Stimulated activated CD8-positive, alpha-beta memory T cell treated with anti-CD3 and anti-CD28 coated beads, Interleukin-2, amount 100 ng/mL, for 1 hour (primary cell): ENCODE data around the gene UBR4.
"Not testable (repeated sequence)": the region's sequence is repeated elsewhere in the genome, so short reads cannot be mapped to it uniquely, and the experiment has no call there.

Source experiments
- DNase-seq, 2 donors: peaks; one replicate each; pipeline ENCODE4 v3.0.0-alpha.2; 2020; ENCODE audit warnings: low read depth in 2 of 2

UBR4 gene

GRCh38 chr1:19209990-19210771 is at the start of gene UBR4:
Gene UBR4 (minus strand): TSS chr1:19210266. CDS start chr1:19210248, 18 bp downstream.
- peak; percentile 95 to 96 for DNase-seq

- DNase-seq = no peak
These were observed 48.3 kb upstream of the UBR4 start for GRCh38 chr1:19258353-19258752.

DNA sequence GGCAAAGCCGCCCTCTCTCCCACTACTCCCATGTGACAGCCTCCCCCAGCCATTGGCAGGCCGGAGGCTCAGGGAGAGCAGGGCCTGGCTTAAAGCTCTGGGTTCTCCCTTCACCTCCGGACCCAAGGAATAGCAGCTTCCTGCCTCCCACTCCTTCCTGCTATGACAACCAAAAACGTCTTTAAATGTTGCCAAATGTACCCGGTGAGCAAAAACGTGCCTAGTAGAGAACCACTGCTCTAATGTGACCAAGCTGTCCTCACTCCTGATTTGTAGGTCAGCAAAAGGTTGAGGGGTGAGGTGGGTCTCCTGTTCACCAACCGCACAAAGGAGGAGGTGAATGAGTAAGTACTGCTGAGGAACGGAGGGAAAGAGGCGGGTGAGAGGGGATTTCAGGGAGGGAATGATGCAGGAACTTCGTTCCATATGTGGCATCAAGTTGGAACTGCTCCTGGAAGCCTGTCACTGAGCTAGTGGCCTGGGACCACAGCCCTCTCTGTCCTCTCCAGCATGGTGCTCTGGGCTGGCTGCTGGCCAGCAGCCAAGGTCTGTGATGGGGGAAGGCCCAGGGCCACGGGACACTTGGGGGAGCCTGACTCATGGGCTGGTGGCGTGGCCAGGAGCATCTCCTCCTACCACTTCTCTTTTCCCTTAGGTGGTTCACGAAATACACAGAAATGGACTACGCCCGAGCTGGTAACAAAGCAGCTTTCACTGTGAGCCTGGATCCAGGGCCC is 47.3 kb upstream of the UBR4 start:
- no peak for DNase-seq

DNA sequence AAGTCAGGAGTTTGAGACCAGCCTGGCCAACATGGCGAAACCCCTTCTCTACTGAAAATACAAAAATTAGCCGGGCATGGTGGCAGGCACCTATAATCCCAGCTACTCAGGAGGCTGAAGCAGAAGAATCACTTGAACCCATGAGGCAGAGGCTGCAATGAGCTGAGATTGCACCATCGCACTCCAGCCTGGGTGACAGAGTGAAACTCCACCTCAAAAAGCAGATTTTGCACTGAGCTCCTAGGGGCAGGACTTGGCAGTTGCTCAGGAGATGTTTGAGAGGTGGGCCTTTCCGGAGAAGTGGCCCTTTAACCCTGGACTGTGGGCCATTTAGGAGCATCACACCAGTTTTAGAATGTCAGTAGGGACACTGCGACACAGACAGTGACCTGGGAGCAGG is 46.2 kb upstream of the UBR4 start:
- DNase-seq = not testable (repeated sequence)

DNA sequence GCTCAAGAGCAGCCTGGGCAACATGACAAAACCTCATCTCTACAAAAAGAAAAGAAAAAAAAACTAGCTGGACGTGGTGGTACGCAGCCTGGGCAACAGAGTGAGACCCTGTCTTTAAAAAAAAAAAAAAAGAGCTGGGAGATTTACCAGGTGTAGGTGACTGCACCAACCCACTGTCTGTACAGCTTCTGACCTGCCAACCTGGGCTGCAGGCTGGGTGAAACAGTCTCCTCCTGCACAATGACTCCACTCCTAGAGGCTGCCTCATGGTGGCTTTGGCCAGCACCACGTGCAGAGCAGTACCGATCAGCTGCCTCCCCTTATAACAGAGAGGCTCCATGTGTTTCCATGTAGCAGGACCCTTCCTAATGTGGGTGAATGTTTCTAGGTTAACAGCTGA is 45.2 kb upstream of the UBR4 start:
- no peak for DNase-seq

GRCh38 chr1:19254416-19254815 is 44.4 kb upstream of the UBR4 start:
- no peak for DNase-seq

GRCh38 chr1:19251305-19252196 is 41.5 kb upstream of the UBR4 start, which contains the start of the genes EMC1 and MRTO4:
Gene EMC1 (minus strand): TSS chr1:19251524. CDS start chr1:19251509, 15 bp downstream.
Gene MRTO4 (plus strand): TSS chr1:19251805. CDS start chr1:19251836, 31 bp downstream.
- peak; percentile 80 to 81 for DNase-seq

DNA sequence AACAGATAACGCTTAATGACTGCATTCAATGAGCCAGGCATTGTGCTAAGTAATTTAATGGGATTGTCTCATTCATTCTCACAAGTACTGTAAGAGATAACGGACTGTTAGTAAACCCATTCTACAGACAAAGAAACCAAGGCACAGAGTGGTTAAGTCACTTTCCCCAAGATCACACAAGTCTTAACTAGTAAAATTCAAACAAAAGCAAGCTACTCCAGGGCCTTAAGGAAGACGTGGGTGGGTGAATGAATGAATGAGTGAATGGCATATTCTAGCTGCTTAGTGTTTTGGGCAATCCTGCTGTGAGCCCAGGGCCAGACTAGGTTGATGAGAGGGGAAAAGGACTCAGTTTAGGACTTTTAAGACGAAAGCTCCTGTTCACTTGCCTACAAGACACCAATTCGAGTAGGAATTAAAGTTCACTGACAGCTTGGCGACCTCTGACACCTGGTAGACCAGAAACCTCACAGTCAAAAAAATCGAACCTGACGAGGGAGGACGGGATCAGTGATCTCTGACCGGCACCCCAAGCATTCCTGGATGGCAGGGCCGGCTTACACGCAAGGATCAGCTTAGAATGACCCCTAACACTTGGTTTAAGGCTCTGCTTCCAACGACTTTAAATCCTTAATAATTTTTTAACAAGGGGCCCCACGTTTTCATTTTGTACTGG is 40.7 kb upstream of the UBR4 start:
- no peak for DNase-seq

- DNase-seq = peak; percentile 17 to 39
These were observed 30.8 kb upstream of the UBR4 start for GRCh38 chr1:19240673-19241538.

DNA sequence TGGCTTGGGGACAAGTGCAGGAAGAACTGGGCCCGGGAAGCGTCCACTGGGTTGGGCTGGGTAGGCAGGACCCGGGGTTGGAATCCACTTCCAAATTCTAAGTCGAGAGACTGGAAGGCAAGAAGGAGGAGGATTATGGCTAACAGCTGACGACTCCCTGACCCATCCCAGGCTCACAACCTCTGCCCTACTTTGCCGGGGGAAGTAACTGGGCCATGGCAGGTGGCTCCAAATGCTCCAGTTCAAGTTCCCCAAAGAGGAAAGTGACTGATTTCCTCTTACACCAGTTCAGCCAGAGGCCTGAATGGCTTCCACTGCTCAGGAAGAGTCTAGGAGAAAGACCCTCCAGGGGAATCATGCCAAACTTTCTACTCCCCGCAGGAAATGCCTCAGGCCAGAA is 29.8 kb upstream of the UBR4 start:
- no peak for DNase-seq

GRCh38 chr1:19234224-19234623 is 24.2 kb upstream of the UBR4 start:
- DNase-seq = no peak

- DNase-seq = no peak
These were observed 22.4 kb upstream of the UBR4 start for GRCh38 chr1:19232524-19232846.

DNA sequence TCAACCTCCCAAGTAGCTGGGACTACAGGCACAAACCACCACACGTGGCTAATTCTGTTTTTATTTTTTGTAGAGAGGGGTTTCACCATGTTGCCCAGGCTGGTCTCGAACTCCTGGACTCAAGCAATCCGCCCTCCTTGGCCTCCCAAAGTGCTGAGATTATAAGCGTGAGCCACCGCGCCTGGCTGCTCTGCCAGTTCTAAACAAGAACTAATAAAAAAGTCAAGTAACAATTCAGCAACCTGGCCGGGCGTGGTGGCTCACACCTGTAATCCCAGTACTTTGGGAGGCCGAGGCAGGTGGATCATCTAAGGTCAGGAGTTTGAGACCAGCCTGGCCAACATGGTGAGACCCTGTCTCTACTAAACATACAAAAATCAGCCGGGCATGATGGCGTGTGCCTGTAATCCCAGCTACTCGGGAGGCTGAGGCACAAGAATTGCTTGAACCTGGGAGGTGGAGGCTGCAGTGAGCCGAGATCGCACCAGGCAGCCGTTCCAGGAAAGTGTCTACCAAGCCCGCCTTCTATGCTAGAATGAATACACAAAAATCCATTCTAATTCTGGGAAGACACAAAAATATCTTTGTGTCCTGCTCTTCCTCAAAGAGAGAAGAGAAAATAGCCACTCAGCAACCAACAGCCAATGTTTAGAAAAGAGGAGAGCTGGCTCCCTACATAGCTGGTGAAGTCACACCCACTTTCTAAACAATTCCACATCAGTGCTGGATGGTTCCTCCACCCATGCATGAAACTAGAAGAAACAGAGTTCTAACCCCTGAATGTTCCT is 21.9 kb upstream of the UBR4 start:
- not testable (repeated sequence) for DNase-seq

DNA sequence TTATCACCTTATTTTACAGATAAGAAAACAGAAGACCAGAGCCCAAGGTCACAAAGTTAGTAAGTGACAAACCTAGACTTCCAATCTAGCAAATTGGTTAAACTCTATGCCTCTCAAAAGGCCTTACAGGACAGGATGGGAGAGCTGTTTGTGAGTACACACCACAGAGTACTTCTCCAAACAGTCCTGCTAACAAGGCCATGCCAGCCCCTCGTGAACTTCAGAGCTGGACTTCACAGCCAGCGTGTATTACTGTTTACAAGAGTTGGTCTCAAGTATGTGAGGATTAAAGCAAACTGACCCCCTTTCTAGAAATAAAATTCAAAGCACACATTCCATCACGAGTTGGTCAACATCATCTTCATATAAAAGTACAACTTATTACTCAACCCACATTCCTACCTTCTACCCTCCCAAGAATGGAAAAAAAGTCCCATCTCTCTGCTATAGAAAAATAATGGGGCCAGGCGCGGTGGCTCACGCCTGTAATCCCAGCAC is 19.8 kb upstream of the UBR4 start:
- DNase-seq = no peak

GRCh38 chr1:19229229-19229628 is 19.2 kb upstream of the UBR4 start:
- DNase-seq = no peak

DNA sequence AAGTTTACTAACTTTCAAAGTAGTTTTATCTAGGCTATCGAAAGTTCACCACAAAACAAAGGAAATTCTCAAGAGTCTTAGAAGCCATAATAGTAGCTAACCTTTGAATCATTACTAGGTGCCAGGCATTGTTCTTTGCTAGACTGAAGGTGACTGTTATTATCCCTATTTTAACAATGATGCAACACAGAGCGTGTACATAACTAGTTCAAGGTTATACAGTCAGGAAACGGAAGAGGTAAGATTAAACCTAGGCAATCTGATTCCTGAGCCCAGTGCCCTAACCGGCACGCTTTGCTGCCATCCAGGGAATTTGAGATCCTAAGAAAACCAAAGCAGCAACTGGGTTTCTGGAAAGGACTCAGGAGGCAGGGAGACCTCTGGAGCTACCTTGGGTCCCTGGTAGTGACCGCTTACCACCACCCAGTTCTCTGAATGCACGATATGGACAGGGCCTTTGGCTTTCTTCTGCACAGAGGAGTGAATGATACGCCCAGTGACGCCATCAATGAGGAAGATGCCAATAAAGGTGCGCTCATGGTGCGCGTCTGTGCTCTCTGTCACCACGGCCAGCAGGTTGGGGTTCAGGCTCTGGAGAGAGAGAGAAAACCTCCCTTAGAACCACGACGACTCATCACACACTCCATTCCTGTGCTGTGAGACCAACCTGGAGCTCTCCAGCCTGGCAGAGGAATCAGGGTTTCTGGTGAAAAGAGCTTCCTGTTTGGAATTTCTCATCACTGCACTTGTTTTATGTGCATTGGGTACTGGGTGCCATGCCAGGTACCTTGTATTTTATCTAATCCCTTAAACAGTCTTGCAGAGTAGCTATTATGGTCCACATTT is 13.1 kb upstream of the UBR4 start:
- DNase-seq = no peak

DNA sequence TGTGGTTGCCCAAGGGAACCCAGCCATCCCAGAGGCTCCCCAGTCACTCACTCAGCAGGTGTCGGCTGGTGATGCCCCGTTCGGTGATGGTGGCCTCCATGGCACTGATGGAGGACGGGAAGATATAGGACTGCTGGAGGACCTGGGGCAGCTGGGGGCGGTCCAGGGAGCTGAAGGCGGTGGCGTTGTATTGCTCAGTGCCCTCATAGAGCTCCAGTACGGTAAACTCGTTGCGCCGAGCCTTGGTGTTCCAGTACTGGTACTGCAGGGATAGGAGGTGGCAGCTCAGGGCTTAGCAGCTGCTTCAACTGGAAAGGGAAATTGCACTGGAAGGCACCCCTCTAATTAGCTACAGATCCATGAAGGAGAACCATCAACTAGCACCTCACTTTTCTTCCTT is 12.5 kb upstream of the UBR4 start:
- no peak for DNase-seq

DNA sequence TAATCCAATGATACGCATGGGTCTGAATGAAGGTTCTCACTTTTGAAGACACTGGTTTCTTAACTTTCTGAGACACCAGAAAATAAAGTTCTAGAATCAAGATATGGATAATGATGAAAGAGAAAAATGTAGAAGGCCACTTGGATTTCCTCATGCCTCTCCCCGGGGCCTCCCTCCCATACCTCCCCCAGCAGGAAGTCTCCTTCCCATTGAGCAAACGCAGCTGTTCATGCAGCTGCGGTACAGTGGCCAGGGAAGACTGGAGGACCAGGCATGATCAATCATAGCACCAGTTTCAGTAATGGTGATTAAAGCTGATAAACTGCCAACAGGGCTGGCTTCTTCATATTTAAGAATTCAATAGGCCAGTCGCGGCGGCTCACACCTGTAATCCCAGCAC is 10.9 kb upstream of the UBR4 start:
- no peak for DNase-seq
